Measurements from ENCODE around the gene PPP1R36.

DNA sequence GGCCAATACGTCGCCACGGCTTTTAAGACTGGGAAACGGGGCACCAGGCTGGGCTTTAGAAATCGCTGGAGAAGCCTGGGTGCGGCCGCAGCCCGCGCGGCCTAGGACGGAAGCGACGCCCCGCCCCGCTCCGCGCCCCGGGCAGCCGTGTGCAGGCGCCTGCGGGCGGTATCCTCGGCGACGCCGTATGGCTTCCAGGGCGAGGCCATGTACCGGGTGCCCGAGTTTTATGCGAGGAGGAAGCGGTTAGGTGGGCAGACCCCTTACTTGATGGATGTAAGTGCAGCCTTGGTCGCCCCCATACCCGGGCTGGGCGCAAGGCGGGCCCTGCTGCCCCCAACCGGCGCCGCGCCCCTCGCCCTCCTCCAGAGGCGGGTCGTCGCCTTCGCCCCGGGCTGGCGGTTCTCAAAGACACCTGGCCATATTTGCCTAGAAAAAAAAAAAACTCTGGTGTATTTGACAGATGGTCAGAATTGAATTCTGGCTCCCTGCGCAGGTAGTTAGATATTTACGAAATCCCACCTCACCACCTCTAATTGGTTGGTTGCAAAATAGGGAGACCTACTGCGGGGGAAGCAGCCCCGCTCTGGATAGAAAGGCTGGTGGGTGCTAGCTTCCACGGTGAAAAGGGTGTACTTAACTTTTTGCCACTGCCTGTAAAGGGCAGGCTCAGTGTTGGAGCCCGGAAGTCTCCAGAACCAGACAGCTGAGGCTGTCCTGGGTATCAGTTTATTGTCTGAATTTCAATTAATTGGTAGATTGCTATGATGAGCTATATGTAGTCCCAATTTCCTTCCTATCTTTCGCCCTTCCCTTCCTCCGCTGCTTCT is at the start of gene PPP1R36:
- TF ChIP-seq, protein P1, sequence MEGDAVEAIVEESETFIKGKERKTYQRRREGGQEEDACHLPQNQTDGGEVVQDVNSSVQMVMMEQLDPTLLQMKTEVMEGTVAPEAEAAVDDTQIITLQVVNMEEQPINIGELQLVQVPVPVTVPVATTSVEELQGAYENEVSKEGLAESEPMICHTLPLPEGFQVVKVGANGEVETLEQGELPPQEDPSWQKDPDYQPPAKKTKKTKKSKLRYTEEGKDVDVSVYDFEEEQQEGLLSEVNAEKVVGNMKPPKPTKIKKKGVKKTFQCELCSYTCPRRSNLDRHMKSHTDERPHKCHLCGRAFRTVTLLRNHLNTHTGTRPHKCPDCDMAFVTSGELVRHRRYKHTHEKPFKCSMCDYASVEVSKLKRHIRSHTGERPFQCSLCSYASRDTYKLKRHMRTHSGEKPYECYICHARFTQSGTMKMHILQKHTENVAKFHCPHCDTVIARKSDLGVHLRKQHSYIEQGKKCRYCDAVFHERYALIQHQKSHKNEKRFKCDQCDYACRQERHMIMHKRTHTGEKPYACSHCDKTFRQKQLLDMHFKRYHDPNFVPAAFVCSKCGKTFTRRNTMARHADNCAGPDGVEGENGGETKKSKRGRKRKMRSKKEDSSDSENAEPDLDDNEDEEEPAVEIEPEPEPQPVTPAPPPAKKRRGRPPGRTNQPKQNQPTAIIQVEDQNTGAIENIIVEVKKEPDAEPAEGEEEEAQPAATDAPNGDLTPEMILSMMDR (IDR thresholded peaks at IDR 0.05), result no peak
- TF ChIP-seq POLR2A (IDR thresholded peaks at IDR 0.05), result no peak

Measured in lower leg skin (tissue), 3 donors.